Gastrocnemius medialis (tissue), 4 donors: ENCODE measurements around the gene C16orf92. TPM values are rescaled to one million over a fixed set of nuclear protein-coding genes. Genes with fewer than 3 reads are reported as not detected.

Experiments used
- ATAC-seq, 2 donors: fragments of 150-250 bp; one replicate each; pipeline ENCODE4 v1.9.1; 2016
- DNase-seq, 2 donors: peaks; one replicate each; pipeline ENCODE4 v3.0.0-alpha.2; 2019
- H3K27ac ChIP-seq, 4 donors: fragments of 200-600 bp; sonication (generic); 1 replicate in 1 of 4; 2 replicates in 3 of 4; pipeline ENCODE4 v1.5.1; 2016 to 2018; ENCODE audit warnings: mild to moderate bottlenecking in 2 of 4, moderate library complexity in 1 of 4
- H3K27me3 ChIP-seq, 3 donors: fragments of 200-600 bp; sonication (generic) in 2 of 3; 1 replicate in 1 of 3; 2 replicates in 2 of 3; pipeline versions ENCODE4 v1.5.1 to v1.6.0; 2016 to 2019; ENCODE audit warnings: mild to moderate bottlenecking in 1 of 3, moderate library complexity in 1 of 3
- H3K36me3 ChIP-seq, 2 donors: fragments of 200-600 bp; sonication (generic) in 1 of 2; one replicate each; pipeline ENCODE4 v1.5.1; 2017 to 2018
- H3K4me1 ChIP-seq, 2 donors: fragments of 200-600 bp; sonication (generic) in 1 of 2; one replicate each; pipeline ENCODE4 v1.5.1; 2016 to 2017; ENCODE audit warnings: mild to moderate bottlenecking in 2 of 2
- H3K4me3 ChIP-seq, 4 donors: fragments of 200-600 bp; sonication (generic) in 3 of 4; 1 replicate in 1 of 4; 2 replicates in 3 of 4; pipeline ENCODE4 v1.5.1; 2016 to 2019; ENCODE audit warnings: mild to moderate bottlenecking in 2 of 4
- H3K9me3 ChIP-seq, 3 donors: fragments of 200-600 bp; sonication (generic) in 2 of 3; 1 replicate in 1 of 3; 2 replicates in 2 of 3; pipeline ENCODE4 v1.5.1; 2016 to 2019
- CTCF ChIP-seq, 5 experiments: fragments of 450-650 bp in 3 of 5; fragments of 200-600 bp in 2 of 5; sonication (generic) in 2 of 5; IDR thresholded peaks in 4 of 5; conservative IDR thresholded peaks in 1 of 5; 1 replicate in 4 of 5; 2 replicates in 1 of 5; pipeline ENCODE4 v1.5.1; 2016 to 2019; ENCODE audit warnings: antibody characterized with exemption in 5 of 5, mild to moderate bottlenecking in 3 of 5, moderate library complexity in 3 of 5
- POLR2A ChIP-seq, 2 donors: fragments of 450-650 bp; IDR thresholded peaks; one replicate each; pipeline ENCODE4 v1.6.1; 2017; ENCODE audit warnings: antibody characterized with exemption in 2 of 2, mild to moderate bottlenecking in 2 of 2, moderate library complexity in 2 of 2
- in situ Hi-C, 4 donors: fragments of 200-750 bp; cut with MboI; loops; one replicate each; pipeline versions ENCODE4 v1.15.0 to v1.8.0; 2017; ENCODE audit warnings: low sequenced_read_pairs in 4 of 4
- intact Hi-C: fragments of 100-400 bp; cut with DNase I; formaldehyde crosslinking; loops from one replicate; pipeline ENCODE4 v1.15.1; 2023; ENCODE audit warnings: low total_unique reads
- total RNA-seq, 4 donors: library from RNA; depleted of rRNA; stranded (reverse); fragments of >200 nt; gene quantifications; one replicate each; pipeline versions ENCODE4 v1.1.0 to v1.2.3, GENCODE V29; 2016

Gene C16orf92
- total RNA-seq, 4 donors from 2014 or later, result not detected

DNA sequence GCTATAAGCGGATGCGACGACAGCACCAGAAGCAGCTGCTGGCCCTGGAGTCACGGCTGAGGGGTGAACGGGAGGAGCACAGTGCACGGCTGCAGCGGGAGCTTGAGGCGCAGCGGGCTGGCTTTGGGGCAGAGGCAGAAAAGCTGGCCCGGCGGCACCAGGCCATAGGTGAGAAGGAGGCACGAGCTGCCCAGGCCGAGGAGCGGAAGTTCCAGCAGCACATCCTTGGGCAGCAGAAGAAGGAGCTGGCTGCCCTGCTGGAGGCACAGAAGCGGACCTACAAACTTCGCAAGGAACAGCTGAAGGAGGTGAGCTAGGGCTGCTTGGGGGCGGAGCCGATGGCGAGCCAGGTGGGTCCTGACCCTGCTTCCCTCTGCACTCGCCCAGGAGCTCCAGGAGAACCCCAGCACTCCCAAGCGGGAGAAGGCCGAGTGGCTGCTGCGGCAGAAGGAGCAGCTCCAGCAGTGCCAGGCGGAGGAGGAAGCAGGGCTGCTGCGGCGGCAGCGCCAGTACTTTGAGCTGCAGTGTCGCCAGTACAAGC, 37.7 kb upstream of the C16orf92 start:
- H3K27me3 ChIP-seq, result no peaks in the 10 kb centered on the region
- no peak for DNase-seq
- no peaks in the 10 kb centered on the region for H3K9me3 ChIP-seq
- TF ChIP-seq POLR2A (IDR thresholded peaks at IDR 0.05) (no peak), CTCF (IDR thresholded peaks at IDR 0.05 in 4 of 5, conservative IDR thresholded peaks at IDR 0.05 in 1 of 5) (no peak)
- peaks cover 0 to 3% of the 10 kb centered on the region in 2 donors for H3K4me1 ChIP-seq
- peak overlapping the region in 1 of 4 donors; percentile 33 for H3K27ac ChIP-seq
- in situ Hi-C loops (no loop called here), intact Hi-C loops (no loop called here)
- H3K4me3 ChIP-seq, result no peak overlapping the region
- H3K36me3 ChIP-seq, result peaks cover 0 to 100% of the 10 kb centered on the region in 2 donors
- no peak for ATAC-seq

- H3K27ac ChIP-seq, result no peak overlapping the region
- intact Hi-C loops, result no loop called here
- ATAC-seq, result no peak
- no peaks in the 10 kb centered on the region for H3K27me3 ChIP-seq
- H3K36me3 ChIP-seq, result peaks cover 0 to 100% of the 10 kb centered on the region in 2 donors
- DNase-seq, result no peak
- H3K9me3 ChIP-seq, result no peaks in the 10 kb centered on the region
- peaks cover 0 to 3% of the 10 kb centered on the region in 2 donors for H3K4me1 ChIP-seq
- H3K4me3 ChIP-seq, result no peak overlapping the region
- in situ Hi-C loops, result no loop called here
- TF ChIP-seq CTCF (IDR thresholded peaks at IDR 0.05 in 4 of 5, conservative IDR thresholded peaks at IDR 0.05 in 1 of 5) (no peak), POLR2A (IDR thresholded peaks at IDR 0.05) (no peak)
These were observed 36.8 kb upstream of the C16orf92 start for GRCh38 chr16:29986231-29986630.

DNA sequence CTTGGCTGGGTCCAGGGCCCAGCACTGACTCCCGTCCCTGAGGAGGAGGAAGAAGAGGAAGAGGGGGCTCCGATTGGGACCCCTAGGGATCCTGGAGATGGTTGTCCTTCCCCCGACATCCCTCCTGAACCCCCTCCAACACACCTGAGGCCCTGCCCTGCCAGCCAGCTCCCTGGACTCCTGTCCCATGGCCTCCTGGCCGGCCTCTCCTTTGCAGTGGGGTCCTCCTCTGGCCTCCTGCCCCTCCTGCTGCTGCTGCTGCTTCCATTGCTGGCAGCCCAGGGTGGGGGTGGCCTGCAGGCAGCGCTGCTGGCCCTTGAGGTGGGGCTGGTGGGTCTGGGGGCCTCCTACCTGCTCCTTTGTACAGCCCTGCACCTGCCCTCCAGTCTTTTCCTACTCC, 36.1 kb upstream of the C16orf92 start:
- H3K9me3 ChIP-seq, result no peaks in the 10 kb centered on the region
- no peak for TF ChIP-seq POLR2A (IDR thresholded peaks at IDR 0.05)
- TF ChIP-seq CTCF (IDR thresholded peaks at IDR 0.05 in 4 of 5, conservative IDR thresholded peaks at IDR 0.05 in 1 of 5), result no peak
- H3K27me3 ChIP-seq, result no peaks in the 10 kb centered on the region
- DNase-seq, result no peak
- H3K27ac ChIP-seq, result no peak overlapping the region
- peaks cover 0 to 100% of the 10 kb centered on the region in 2 donors for H3K36me3 ChIP-seq
- no peak overlapping the region for H3K4me3 ChIP-seq
- in situ Hi-C loops (no loop called here), intact Hi-C loops (no loop called here)
- no peak for ATAC-seq
- peaks cover 0 to 3% of the 10 kb centered on the region in 2 donors for H3K4me1 ChIP-seq

DNA sequence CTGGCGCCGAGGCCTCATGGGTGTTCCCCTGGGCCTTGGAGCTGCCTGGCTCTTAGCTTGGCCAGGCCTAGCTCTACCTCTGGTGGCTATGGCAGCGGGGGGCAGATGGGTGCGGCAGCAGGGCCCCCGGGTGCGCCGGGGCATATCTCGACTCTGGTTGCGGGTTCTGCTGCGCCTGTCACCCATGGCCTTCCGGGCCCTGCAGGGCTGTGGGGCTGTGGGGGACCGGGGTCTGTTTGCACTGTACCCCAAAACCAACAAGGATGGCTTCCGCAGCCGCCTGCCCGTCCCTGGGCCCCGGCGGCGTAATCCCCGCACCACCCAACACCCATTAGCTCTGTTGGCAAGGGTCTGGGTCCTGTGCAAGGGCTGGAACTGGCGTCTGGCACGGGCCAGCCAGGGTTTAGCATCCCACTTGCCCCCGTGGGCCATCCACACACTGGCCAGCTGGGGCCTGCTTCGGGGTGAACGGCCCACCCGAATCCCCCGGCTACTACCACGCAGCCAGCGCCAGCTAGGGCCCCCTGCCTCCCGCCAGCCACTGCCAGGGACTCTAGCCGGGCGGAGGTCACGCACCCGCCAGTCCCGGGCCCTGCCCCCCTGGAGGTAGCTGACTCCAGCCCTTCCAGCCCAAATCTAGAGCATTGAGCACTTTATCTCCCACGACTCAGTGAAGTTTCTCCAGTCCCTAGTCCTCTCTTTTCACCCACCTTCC, 35.5 kb upstream of the C16orf92 start:
- Histone ChIP-seq H3K36me3 (peaks cover 0 to 100% of the 10 kb centered on the region in 2 donors), H3K9me3 (no peaks in the 10 kb centered on the region), H3K27me3 (no peaks in the 10 kb centered on the region), H3K4me1 (peaks cover 0 to 3% of the 10 kb centered on the region in 2 donors), H3K4me3 (no peak overlapping the region), H3K27ac (no peak overlapping the region)
- no peak for DNase-seq
- in situ Hi-C loops, result no loop called here
- no peak for ATAC-seq
- no peak for TF ChIP-seq CTCF (IDR thresholded peaks at IDR 0.05 in 4 of 5, conservative IDR thresholded peaks at IDR 0.05 in 1 of 5)
- TF ChIP-seq POLR2A (IDR thresholded peaks at IDR 0.05), result no peak
- intact Hi-C loops, result no loop called here
